Measurements from ENCODE around the gene NUS1. TPM values are rescaled to one million over a fixed set of nuclear protein-coding genes. Genes with fewer than 3 reads are reported as not detected.

NUS1 gene
- total and polyA plus RNA-seq, 10 donors = 11.5 to 38.8 (median 29.6) TPM

DNA sequence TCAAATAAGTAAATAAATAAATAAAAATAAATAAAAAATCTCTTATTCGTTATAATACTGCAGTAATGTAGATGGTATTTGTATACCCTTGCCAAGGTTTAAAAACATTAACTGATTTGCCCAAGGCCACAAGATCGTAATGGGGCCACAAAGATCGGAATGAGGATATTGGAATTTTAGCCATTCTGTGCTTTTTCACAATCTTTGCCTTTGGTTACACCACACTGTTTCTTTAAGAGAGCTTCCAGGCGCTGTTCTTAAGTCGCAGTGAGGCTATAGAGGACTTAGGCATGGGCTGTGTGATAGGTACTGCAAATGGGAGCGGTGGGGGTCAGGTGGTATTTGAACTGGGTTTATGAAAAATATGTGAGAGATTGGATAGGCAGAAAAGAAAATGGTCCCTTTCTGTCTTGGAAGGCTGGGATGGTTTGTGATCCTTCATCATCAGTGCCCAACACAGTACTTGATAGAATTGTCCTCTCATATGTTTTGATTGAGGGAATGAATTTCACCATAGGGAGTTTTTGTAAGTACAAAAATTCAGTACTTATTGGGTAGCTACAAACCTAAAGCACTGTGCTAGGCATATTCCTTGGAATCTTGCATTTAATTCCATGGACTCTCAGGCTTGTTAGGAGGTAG, 1.4 kb downstream of the NUS1 start:
- peaks cover 36 to 68% (median 61%) of the 10 kb centered on the region in 6 donors for H3K4me1 ChIP-seq
- DNase-seq = no peak
- WGBS, 5 donors = 70 to 78% (median 72%) methylated on average over 6 of the region's 6 CpGs
- TF ChIP-seq POLR2A (IDR thresholded peaks at IDR 0.05) = no peak
- TF ChIP-seq, protein P1, sequence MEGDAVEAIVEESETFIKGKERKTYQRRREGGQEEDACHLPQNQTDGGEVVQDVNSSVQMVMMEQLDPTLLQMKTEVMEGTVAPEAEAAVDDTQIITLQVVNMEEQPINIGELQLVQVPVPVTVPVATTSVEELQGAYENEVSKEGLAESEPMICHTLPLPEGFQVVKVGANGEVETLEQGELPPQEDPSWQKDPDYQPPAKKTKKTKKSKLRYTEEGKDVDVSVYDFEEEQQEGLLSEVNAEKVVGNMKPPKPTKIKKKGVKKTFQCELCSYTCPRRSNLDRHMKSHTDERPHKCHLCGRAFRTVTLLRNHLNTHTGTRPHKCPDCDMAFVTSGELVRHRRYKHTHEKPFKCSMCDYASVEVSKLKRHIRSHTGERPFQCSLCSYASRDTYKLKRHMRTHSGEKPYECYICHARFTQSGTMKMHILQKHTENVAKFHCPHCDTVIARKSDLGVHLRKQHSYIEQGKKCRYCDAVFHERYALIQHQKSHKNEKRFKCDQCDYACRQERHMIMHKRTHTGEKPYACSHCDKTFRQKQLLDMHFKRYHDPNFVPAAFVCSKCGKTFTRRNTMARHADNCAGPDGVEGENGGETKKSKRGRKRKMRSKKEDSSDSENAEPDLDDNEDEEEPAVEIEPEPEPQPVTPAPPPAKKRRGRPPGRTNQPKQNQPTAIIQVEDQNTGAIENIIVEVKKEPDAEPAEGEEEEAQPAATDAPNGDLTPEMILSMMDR (IDR thresholded peaks at IDR 0.05 in 8 of 11, conservative IDR thresholded peaks at IDR 0.05 in 3 of 11) = no peak
- no peak for TF ChIP-seq POLR2AphosphoS5 (IDR thresholded peaks at IDR 0.05)
- peak overlapping the region in 4 of 8 donors; percentile 65 to 87 (median 84) for H3K27ac ChIP-seq
- no peaks in the 10 kb centered on the region for H3K36me3 ChIP-seq
- H3K27me3 ChIP-seq (replicated peaks in 1 of 7) = no peaks in the 10 kb centered on the region
- H3K9me3 ChIP-seq = no peaks in the 10 kb centered on the region
- H3K4me3 ChIP-seq = peak overlapping the region; percentile 62 to 87 (median 66)
- intact Hi-C loops (cut with DNase I; ENCODE audit: low total_unique reads) = no loop called here

DNA sequence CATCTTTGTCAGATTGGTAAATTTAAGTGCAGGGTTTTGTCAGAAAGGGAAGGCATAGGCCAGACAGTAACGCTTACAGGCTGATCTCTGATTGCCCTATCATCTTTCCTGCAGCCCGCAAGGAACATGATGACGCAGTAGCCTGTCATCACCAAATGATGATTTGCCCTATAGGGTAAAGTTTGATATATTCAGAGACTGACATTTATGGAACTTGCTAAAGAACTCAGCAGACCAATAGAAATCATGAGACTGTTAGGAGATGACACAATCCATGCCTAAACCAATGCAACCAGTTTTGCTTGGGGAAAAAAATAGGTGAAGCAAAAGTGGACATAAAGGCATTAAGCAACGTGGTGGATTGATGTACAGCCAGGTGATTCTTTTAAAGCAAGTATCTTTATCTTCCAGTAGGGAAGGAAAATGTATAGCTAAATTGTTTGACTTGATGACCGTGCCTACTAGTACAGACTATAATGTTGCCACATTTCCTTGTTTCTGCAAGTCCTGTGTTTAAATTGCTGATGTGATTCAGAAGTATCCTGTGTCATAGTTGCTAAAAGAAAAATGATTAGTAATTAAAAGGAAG, 2.4 kb downstream of the NUS1 start:
- intact Hi-C loops (cut with DNase I; ENCODE audit: low total_unique reads) = no loop called here
- 49 to 81% (median 65%) methylated on average over 5 of the region's 5 CpGs for WGBS, 5 donors
- Histone ChIP-seq H3K9me3 (no peaks in the 10 kb centered on the region), H3K4me1 (peaks cover 46 to 77% (median 68%) of the 10 kb centered on the region in 6 donors), H3K4me3 (peak overlapping the region in 1 of 8 donors; percentile 87), H3K27ac (peak overlapping the region in 3 of 8 donors; percentile 65 to 85 (median 83)), H3K27me3 (replicated peaks in 1 of 7) (no peaks in the 10 kb centered on the region), H3K36me3 (no peaks in the 10 kb centered on the region)
- TF ChIP-seq POLR2A (IDR thresholded peaks at IDR 0.05) (no peak), POLR2AphosphoS5 (IDR thresholded peaks at IDR 0.05) (no peak)
- TF ChIP-seq, protein P1 (IDR thresholded peaks at IDR 0.05 in 8 of 11, conservative IDR thresholded peaks at IDR 0.05 in 3 of 11) = no peak
- no peak for DNase-seq

DNA sequence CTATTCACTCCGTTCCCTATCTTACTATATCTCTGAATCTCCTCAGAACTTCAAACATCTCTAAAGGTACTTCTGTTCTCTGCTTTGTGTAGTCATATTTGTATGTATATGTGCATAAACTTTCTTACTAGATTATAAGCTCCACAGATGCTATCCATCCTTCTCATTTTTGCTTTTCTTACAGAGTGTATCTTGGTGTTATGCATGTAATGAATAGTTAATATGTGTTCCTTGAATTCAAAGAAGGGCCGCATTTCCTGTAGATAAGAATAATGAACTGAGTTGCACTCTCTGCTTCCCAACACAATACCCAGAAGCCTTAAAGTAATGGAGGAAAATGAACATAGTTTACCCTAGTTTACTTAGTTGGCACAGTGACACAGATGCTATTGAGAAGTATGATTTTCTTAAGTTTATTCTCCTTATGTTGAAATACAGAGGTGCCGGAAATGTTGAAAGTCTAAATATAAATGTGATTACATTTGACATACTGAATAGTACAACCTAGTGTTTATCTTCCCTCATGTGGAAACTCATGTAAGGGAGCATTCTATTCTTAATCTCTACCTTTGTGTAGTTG, 6.0 kb downstream of the NUS1 start:
- no peak overlapping the region for H3K4me3 ChIP-seq
- peaks cover 0 to 3% (median 0%) of the 10 kb centered on the region in 6 donors for H3K36me3 ChIP-seq
- no peaks in the 10 kb centered on the region for H3K9me3 ChIP-seq
- no peak for DNase-seq
- peak overlapping the region in 1 of 8 donors; percentile 2 for H3K27ac ChIP-seq
- intact Hi-C loops (cut with DNase I; ENCODE audit: low total_unique reads) = no loop called here
- 45 to 78% (median 55%) methylated on average over 3 of the region's 3 CpGs for WGBS, 5 donors
- H3K4me1 ChIP-seq = peaks cover 46 to 95% (median 64%) of the 10 kb centered on the region in 6 donors
- no peaks in the 10 kb centered on the region for H3K27me3 ChIP-seq (replicated peaks in 1 of 7)
- no peak for TF ChIP-seq POLR2A (IDR thresholded peaks at IDR 0.05)
- no peak for TF ChIP-seq POLR2AphosphoS5 (IDR thresholded peaks at IDR 0.05)
- TF ChIP-seq, protein P1 (IDR thresholded peaks at IDR 0.05 in 8 of 11, conservative IDR thresholded peaks at IDR 0.05 in 3 of 11) = no peak

DNA sequence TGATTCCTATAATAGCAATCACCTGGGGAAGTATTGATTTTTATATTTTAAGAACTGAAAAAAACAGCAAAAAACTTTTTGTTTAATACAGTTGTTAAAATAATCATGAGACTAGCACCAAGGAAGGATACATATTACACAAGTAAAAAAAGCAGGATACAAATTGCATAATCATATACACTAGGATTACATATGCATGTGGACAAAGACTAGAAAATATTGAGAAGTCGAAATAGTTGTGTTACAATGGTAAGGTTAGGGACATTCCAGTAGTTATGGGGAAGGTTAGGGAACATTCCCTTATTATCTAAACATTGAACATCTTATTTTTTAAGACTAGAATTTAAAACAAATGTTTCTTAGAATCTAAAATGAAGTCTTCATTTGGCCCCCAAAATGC, 9.5 kb downstream of the NUS1 start:
- no peaks in the 10 kb centered on the region for H3K9me3 ChIP-seq
- peaks cover 17 to 88% (median 42%) of the 10 kb centered on the region in 6 donors for H3K4me1 ChIP-seq
- 60 to 88% (median 82%) methylated on average over 1 of the region's 1 CpG for WGBS, 5 donors
- no peak for DNase-seq
- intact Hi-C loops (cut with DNase I; ENCODE audit: low total_unique reads) = no loop called here
- no peak overlapping the region for H3K4me3 ChIP-seq
- H3K27me3 ChIP-seq (replicated peaks in 1 of 7) = no peaks in the 10 kb centered on the region
- H3K27ac ChIP-seq = no peak overlapping the region
- H3K36me3 ChIP-seq = peaks cover 0 to 15% (median under 1%) of the 10 kb centered on the region in 6 donors
- no peak for TF ChIP-seq POLR2A (IDR thresholded peaks at IDR 0.05)
- no peak for TF ChIP-seq POLR2AphosphoS5 (IDR thresholded peaks at IDR 0.05)
- TF ChIP-seq, protein P1 (IDR thresholded peaks at IDR 0.05 in 8 of 11, conservative IDR thresholded peaks at IDR 0.05 in 3 of 11) = no peak
